ENCODE measurements around the gene SGTB.

DNA sequence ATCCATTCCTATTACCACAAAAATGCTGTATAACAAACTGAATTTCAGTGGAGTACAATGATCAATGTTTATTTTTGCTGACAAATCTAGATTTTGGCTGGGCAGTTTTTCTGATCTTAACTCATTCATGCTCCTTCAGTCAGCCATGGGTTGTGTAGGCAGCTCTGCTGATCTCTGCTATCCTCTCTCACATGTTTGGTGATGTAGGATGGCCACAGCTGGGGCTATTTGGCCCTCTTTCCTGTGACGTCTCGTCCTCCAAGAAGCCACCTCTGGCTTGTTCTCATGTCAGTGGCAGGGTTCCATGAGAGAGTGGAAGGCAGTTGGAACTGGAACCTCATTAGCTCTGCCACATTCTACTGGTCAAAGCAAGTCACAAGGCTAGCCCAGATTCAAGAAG, 9.0 kb upstream of the SGTB start:
- TF ChIP-seq, protein P1, sequence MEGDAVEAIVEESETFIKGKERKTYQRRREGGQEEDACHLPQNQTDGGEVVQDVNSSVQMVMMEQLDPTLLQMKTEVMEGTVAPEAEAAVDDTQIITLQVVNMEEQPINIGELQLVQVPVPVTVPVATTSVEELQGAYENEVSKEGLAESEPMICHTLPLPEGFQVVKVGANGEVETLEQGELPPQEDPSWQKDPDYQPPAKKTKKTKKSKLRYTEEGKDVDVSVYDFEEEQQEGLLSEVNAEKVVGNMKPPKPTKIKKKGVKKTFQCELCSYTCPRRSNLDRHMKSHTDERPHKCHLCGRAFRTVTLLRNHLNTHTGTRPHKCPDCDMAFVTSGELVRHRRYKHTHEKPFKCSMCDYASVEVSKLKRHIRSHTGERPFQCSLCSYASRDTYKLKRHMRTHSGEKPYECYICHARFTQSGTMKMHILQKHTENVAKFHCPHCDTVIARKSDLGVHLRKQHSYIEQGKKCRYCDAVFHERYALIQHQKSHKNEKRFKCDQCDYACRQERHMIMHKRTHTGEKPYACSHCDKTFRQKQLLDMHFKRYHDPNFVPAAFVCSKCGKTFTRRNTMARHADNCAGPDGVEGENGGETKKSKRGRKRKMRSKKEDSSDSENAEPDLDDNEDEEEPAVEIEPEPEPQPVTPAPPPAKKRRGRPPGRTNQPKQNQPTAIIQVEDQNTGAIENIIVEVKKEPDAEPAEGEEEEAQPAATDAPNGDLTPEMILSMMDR (IDR thresholded peaks at IDR 0.05; ENCODE audit: insufficient read depth, low read depth, low read length), result no peak
- no peak for TF ChIP-seq EZH2 (IDR thresholded peaks at IDR 0.05; ENCODE audit: insufficient read depth, low read length)

Data from astrocyte (in vitro differentiated cells and primary cell).